NCI-H1092 (cell line): ENCODE results near the gene PLXNA2.
A peak's percentile ranks its signal among the peaks of the same experiment; 100 is the strongest.

Experiments
- DNase-seq: peaks from one replicate; lab custom pipeline; 2025; lab: John Stamatoyannopoulos, UW

The PLXNA2 gene

GRCh38 chr1:208222376-208223126, 21.6 kb downstream of the PLXNA2 start:
- DNase-seq = no peak

- DNase-seq = no peak
Measured at GRCh38 chr1:208221291-208221622, 22.9 kb downstream of the PLXNA2 start.

GRCh38 chr1:208219659-208220282, 24.4 kb downstream of the PLXNA2 start:
- DNase-seq = no peak

DNA sequence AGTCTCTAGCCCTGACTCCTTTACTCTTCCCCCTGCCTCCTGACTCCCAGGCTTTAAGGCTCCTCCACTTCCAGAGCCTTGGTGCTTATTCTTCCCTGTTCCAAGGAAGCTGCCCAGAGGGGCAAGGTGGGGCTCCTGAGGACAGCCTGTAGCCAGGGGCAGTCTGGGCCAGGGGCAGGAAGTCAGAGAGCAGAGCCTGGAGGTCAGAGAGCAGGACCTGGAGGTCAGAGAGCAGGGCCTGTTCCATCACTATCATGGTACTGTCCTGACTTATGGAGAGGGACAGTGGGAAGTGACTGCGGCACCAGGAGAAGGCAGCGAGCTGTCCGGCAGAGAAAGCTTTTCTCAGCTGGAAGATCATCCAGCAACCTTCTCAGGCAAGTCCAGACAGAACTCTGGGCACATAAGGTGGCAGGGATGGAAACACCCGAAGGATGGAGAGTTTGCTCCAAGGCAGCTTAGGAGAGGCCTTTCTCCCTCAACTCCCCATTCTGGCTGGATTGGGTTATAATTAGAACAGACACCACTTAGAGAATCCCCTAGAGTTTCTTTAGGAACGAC, 25.0 kb downstream of the PLXNA2 start:
- DNase-seq = no peak

- no peak for DNase-seq
Measured at GRCh38 chr1:208218237-208219097, 25.7 kb downstream of the PLXNA2 start.

DNA sequence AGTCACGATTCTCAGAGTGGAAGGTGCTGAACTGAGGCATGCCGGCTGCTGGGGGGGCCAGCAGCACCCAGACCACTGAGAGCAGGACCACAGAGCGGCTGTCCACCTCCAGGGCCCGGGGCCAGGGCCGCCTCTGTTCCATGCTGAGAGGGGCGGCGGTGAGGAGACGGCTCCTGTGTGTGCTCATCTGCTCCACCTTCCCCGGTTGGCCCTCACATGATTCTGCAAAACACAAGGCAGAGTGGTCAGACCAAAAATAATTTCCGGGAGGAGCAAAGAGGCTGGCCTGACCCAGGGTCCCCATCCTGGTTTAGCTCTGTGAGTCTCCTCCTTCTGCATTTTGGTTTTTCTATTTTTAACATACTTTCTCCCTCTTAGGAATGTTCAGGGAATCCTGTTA, 26.4 kb downstream of the PLXNA2 start:
- DNase-seq = no peak

- DNase-seq = no peak
Measured at GRCh38 chr1:208216806-208217205, 27.4 kb downstream of the PLXNA2 start.

- no peak for DNase-seq
Measured at GRCh38 chr1:208216062-208216461, 28.1 kb downstream of the PLXNA2 start.

- DNase-seq = no peak
Measured at GRCh38 chr1:208215393-208215792, 28.8 kb downstream of the PLXNA2 start.

DNA sequence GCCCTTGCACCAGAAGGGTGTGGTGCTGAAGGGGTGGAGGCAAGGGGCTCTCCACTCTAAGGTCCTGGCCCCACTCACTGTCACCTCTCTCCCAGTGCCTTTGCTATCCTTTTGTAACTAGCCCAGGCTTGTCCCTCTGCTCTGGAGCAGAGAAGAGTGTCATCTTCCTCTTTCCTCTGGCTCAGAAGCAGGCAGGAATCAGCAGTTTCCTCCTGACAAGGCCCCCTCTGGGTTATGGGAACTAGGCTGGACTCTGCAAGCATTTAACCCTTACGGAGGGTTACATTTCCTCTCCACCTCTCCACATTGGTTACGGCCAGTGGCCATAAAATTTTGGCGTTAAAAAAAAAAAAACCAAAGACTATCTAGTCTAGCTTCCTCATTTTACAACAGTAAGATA, 30.4 kb downstream of the PLXNA2 start:
- no peak for DNase-seq

DNA sequence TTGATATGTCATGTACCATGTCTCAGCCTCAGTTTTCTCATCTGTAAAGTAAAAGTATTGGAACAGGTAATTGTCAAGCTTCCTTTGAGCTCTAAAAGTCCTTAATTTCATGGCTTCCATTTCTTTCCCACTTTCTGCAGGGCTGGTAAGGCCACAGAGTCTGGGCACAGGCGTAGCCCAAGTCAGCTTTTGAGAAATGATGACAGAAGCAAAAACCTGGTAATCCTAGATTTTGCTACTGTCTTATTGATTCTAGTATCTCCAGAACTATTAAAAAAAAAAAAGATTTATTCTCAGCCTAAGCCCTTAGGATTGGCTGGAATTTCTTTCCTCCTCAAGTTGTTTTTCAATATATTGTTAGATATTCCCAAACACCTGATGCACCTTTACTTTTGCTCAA, 31.3 kb downstream of the PLXNA2 start:
- DNase-seq = no peak

GRCh38 chr1:208211921-208212843, 32.0 kb downstream of the PLXNA2 start:
- no peak for DNase-seq

- no peak for DNase-seq
Measured at GRCh38 chr1:208209896-208210589, 34.1 kb downstream of the PLXNA2 start.

DNA sequence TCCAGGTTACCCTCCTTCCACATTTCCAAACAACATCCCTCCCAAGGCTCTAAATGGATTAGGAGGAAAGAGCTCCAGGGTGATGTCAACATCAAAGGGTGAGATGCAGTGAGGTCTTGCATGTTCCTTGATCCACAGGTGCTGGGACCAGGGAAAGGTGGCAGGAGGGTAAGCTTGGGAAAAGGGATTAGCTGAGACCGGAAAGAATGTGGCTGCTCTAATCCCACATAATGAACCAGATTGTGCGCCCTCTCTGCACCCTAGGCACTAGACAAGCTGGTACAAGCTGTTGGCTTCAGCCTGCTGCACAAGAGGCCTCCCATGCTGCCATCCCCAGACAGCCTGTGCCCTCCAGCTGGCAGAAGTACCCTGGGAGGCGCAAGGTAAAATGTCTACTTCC, 34.9 kb downstream of the PLXNA2 start:
- no peak for DNase-seq

DNA sequence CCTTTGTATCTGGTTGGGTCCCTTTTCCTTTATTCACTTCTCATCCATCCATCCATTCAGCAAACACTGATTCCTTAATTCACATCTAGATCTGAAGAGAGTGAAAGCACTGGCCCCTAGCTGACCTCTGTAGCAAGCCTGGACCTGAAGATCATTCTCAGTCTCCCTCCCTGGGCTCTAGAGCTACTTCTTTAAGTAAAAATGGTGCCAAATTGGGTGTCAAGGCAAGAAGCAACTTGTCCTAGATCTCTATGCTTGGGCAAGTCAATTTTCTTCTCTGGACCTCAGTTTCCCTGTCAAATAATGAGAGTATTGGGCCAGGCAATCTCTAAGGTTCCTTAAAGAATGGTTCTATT, 36.1 kb downstream of the PLXNA2 start:
- DNase-seq = no peak

- no peak for DNase-seq
Measured at GRCh38 chr1:208207388-208208131, 36.6 kb downstream of the PLXNA2 start.

DNA sequence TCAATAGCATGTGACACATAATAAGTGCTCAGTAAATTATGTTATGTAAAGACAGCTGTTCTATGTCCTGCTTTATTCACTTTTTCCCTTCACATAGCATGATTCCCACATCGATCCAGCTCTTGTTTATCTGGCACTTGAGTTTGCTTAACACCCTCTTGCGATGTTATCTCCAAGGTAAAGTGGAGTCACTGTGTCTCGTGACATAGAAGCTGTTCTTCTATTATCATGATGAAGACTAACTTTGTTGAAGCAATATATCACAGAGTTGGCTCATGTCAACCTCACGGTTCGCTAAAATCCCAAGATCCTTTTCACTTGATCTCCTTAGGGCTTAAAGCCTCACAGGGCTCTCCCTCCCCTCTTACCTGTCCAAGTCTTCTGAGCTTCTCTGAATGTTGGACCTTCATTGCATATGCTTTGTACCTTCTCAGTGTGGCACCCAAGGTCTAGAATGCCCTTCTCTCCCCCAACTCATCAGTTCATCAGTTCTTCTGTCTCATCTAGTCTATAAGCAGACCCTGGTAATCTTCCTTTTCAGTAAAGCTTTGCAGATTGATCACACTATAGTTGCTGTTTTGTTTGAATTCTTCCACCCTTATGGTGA, 38.0 kb downstream of the PLXNA2 start:
- DNase-seq = peak; percentile 50

GRCh38 chr1:208205216-208206013, 38.8 kb downstream of the PLXNA2 start:
- no peak for DNase-seq

- DNase-seq = no peak
Measured at GRCh38 chr1:208204779-208205178, 39.4 kb downstream of the PLXNA2 start.
